Regular cardiac myocyte (primary cell): ENCODE results near the gene CARD8. TPM values are rescaled to one million over a fixed set of nuclear protein-coding genes. Genes with fewer than 3 reads are reported as not detected.

Source experiments
- total RNA-seq: library from RNA; depleted of rRNA; stranded (reverse); fragments of >200 nt; gene quantifications from 2 replicates; pipeline ENCODE4 v1.2.3, GENCODE V29; 2014

Gene CARD8, protein sequence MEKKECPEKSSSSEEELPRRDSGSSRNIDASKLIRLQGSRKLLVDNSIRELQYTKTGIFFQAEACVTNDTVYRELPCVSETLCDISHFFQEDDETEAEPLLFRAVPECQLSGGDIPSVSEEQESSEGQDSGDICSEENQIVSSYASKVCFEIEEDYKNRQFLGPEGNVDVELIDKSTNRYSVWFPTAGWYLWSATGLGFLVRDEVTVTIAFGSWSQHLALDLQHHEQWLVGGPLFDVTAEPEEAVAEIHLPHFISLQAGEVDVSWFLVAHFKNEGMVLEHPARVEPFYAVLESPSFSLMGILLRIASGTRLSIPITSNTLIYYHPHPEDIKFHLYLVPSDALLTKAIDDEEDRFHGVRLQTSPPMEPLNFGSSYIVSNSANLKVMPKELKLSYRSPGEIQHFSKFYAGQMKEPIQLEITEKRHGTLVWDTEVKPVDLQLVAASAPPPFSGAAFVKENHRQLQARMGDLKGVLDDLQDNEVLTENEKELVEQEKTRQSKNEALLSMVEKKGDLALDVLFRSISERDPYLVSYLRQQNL
- total RNA-seq = 17.5 and 18.0 TPM in 2 replicates

DNA sequence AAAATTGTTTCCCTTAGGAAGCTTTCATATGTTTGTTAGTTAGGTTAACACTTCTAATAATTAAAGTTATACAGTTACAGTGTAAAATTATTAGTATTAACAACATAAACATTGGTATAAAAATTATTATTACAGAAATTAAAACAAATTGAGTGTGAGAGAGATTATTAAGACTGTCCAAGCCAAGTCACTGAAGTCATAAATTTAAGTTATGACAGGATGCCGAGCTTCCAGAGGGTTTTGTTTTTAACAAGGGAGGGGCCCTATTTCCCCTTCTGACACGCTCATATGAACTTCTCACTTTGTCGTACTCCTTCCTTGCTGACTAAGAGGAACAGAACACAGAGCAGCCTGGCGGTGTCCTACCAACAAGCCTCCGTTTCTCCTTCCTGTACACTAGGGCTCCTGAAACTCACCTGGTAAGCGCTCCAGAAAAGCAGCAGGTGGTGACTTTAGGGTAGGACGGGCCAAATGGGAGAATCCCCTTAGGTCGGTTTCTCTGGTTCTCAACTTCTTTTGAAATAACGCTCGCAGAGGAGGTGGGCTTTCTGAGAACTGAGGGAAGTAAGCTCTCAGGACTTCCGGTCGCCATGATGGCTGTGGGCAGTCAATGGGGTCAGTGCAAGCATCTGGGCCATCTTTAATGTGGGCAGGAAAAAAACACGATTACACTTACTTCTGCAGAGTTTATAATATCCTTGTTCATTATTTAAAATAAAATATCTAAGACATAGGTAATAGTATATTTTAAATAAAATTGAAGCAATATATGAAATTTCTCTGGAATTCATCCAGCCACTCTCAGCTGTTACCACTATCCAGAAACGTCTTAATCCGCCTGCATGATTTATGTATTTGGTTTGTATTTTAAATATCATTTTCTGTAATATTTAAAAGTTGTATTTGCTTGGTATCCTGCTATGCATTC lies at the start of gene CARD8:
TSS of gene CARD8 (minus strand) at position 537 of the 928 bp plus-strand sequence. CDS start 14,892 bp downstream, outside the sequence.

DNA sequence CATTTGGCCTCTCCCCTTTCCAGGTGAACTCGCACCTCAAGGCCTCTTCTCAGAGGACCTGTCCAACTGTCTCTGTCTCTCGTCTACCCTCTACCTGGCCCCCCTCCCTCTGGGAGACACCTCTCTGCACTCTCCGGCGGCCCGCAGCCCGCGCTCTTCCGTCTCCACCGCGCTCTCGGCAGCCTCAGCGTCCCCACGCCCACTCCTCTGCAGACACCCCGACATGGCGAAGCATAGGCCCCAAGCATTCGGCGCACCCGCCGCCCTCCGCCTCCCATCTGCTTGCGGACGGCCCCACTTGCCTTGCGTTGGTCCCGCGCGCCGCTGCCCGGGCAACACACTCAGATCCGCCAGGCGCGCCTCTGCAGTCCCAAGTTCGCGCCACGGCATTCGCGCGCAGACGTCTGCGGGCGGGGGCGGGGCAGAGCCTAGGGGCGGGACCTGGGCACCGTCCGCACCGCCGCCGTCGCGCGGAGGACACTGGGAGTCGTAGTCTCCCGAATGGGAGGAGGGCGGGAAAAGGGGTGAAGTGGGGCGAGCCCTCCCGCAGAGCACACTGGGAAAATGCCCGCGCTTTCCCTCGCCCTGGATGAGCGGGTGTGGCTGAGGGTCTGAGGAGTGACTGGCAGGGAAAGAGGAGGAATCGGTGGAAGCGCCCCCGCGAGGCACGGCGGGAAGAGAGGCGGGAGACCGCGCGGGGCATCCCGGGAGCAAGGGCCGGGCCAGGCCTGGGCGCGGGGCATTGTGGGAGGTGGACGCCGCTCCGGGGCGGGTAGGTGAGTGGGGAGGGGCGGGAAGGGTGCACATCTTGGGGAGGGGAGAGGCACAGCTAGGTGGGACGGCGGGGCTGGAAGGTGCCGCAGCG lies 85.5 kb downstream of the CARD8 start, which contains the start of the genes LIG1 and ZSWIM9:
TSS of gene LIG1 (minus strand) at position 406 of the 865 bp plus-strand sequence. CDS start 4,778 bp downstream, outside the sequence.
TSS of gene ZSWIM9 (plus strand) at position 742 of the 865 bp plus-strand sequence. CDS start 1,123 bp downstream, outside the sequence.

Other genes starting within 250 kb of the CARD8 start
- not detected in 2 replicates for gene CABP5, start 211.8 kb downstream of the CARD8 start, total RNA-seq
- 3.1 and 15.8 TPM in 2 replicates for gene PLA2G4C, start 145.1 kb downstream of the CARD8 start, total RNA-seq
- 13.5 and 49.5 TPM in 2 replicates for gene LIG1, start 85.6 kb downstream of the CARD8 start, total RNA-seq
- gene ZSWIM9, start 85.2 kb downstream of the CARD8 start, total RNA-seq = 1.4 and 1.5 TPM in 2 replicates
- gene ZNF114, start 14.2 kb upstream of the CARD8 start, total RNA-seq = 0.38 and 1.1 TPM in 2 replicates
- gene EMP3, start 69.6 kb upstream of the CARD8 start, total RNA-seq = 114 and 165 TPM in 2 replicates
- gene TMEM143, start 108.0 kb upstream of the CARD8 start, total RNA-seq = 2.0 and 2.3 TPM in 2 replicates
- not detected in 2 replicates for gene SYNGR4, start 108.5 kb upstream of the CARD8 start, total RNA-seq
- gene KDELR1, start 135.6 kb upstream of the CARD8 start, total RNA-seq = 52.1 and 70.2 TPM in 2 replicates
- 0.28 and 0.38 TPM in 2 replicates for gene GRIN2D, start 137.8 kb upstream of the CARD8 start, total RNA-seq
- gene GRWD1, start 190.1 kb upstream of the CARD8 start, total RNA-seq = 20.9 and 61.7 TPM in 2 replicates
- 0.28 and 0.38 TPM in 2 replicates for gene KCNJ14, start 199.7 kb upstream of the CARD8 start, total RNA-seq
- 18.6 and 50.0 TPM in 2 replicates for gene CYTH2, start 213.5 kb upstream of the CARD8 start, total RNA-seq